ENCODE results near the gene CD247. TPM values are rescaled to one million over a fixed set of nuclear protein-coding genes. Genes with fewer than 3 reads are reported as not detected.
A peak's percentile ranks its signal among the peaks of the same experiment; 100 is the strongest.

Gene CD247
- total RNA-seq, 1 donor, result not detected

GRCh38 chr1:167460836-167461235 lies 57.5 kb downstream of the CD247 start:
- Histone ChIP-seq H3K79me2 (ENCODE audit: insufficient read depth, low read length) (no peaks in the 10 kb centered on the region), H4K20me1 (ENCODE audit: insufficient read depth, low read length) (no peaks in the 10 kb centered on the region), H3K4me2 (ENCODE audit: insufficient read depth, low read length) (no peak overlapping the region), H3K4me1 (ENCODE audit: insufficient read depth, low read length) (no peaks in the 10 kb centered on the region), H3K36me3 (ENCODE audit: insufficient read depth, low read length) (no peaks in the 10 kb centered on the region), H3K4me3 (ENCODE audit: insufficient read depth, low read length) (no peak overlapping the region), H2AFZ (ENCODE audit: low read length) (no peak overlapping the region), H3K9me3 (ENCODE audit: low read depth, low read length) (no peaks in the 10 kb centered on the region), H3K27ac (ENCODE audit: low read depth, low read length) (no peak overlapping the region), H3K27me3 (ENCODE audit: insufficient read depth, low read length) (peaks cover 11% of the 10 kb centered on the region)
- TF ChIP-seq, protein P1, sequence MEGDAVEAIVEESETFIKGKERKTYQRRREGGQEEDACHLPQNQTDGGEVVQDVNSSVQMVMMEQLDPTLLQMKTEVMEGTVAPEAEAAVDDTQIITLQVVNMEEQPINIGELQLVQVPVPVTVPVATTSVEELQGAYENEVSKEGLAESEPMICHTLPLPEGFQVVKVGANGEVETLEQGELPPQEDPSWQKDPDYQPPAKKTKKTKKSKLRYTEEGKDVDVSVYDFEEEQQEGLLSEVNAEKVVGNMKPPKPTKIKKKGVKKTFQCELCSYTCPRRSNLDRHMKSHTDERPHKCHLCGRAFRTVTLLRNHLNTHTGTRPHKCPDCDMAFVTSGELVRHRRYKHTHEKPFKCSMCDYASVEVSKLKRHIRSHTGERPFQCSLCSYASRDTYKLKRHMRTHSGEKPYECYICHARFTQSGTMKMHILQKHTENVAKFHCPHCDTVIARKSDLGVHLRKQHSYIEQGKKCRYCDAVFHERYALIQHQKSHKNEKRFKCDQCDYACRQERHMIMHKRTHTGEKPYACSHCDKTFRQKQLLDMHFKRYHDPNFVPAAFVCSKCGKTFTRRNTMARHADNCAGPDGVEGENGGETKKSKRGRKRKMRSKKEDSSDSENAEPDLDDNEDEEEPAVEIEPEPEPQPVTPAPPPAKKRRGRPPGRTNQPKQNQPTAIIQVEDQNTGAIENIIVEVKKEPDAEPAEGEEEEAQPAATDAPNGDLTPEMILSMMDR (IDR thresholded peaks at IDR 0.05; ENCODE audit: extremely low read depth, low read depth, low read length), result no peak
- DNase-seq (ENCODE audit: insufficient read length, low spot score, missing footprints), result no peak

DNA sequence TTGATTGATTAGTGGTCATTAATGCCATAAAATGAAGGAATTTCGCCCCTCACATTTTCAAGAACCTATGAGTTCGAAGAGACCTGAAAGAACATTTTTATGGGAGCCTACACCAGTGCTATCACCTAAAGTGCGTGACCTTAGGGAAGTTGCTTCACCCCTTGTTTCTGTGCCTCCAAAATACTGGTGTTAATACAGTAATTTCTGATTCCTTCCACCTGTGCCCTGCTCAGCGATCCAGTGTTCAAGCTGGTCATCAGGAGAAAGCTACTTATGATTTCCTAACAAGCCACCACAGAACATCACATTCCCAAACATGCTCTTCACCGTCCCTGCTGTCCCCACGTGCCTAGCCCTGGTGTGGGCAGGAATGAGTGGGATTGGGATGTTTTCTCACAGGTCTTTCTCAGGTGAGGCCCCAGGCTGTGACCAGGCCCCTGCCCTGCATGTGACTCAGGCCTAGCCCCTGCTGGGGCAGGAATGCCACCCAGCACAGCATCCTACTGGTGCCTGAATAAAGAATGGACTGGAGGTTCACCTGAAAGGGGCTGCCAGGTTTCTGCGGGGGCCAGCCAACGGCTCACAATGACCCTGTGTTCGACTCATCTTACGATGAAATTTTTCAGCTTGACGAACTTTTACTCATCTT lies 60.3 kb downstream of the CD247 start:
- Histone ChIP-seq H3K9me3 (ENCODE audit: low read depth, low read length) (no peaks in the 10 kb centered on the region), H3K27me3 (ENCODE audit: insufficient read depth, low read length) (no peaks in the 10 kb centered on the region), H3K36me3 (ENCODE audit: insufficient read depth, low read length) (no peaks in the 10 kb centered on the region), H4K20me1 (ENCODE audit: insufficient read depth, low read length) (no peaks in the 10 kb centered on the region), H3K4me2 (ENCODE audit: insufficient read depth, low read length) (no peak overlapping the region), H3K4me1 (ENCODE audit: insufficient read depth, low read length) (no peaks in the 10 kb centered on the region), H2AFZ (ENCODE audit: low read length) (no peak overlapping the region), H3K27ac (ENCODE audit: low read depth, low read length) (no peak overlapping the region), H3K79me2 (ENCODE audit: insufficient read depth, low read length) (no peaks in the 10 kb centered on the region), H3K4me3 (ENCODE audit: insufficient read depth, low read length) (no peak overlapping the region)
- TF ChIP-seq, protein P1 (IDR thresholded peaks at IDR 0.05; ENCODE audit: extremely low read depth, low read depth, low read length), result no peak
- DNase-seq (ENCODE audit: insufficient read length, low spot score, missing footprints), result no peak

DNA sequence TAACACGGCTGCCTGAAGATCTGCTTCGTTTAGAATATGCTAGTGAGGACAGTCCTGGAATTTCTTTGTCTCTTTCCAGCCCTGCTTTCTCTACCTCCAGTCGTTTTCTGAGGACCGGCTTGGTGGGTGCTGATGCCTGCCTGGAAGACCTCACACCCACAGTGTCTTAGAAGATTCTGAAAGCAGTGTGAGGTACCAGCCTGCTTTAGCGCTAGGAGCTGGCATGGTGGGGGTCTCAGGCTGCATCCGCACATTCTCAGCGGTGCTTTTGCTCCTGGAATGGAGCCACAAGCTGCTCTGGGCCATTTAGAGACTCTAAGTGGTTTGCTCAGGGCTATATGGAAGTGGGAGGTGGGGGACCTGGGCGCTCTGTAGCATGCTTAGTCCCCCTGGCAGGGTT lies 61.4 kb downstream of the CD247 start:
- DNase-seq (ENCODE audit: insufficient read length, low spot score, missing footprints), result no peak
- Histone ChIP-seq H3K36me3 (ENCODE audit: insufficient read depth, low read length) (no peaks in the 10 kb centered on the region), H3K27me3 (ENCODE audit: insufficient read depth, low read length) (no peaks in the 10 kb centered on the region), H3K27ac (ENCODE audit: low read depth, low read length) (no peak overlapping the region), H3K4me3 (ENCODE audit: insufficient read depth, low read length) (no peak overlapping the region), H2AFZ (ENCODE audit: low read length) (no peak overlapping the region), H3K4me2 (ENCODE audit: insufficient read depth, low read length) (no peak overlapping the region), H4K20me1 (ENCODE audit: insufficient read depth, low read length) (no peaks in the 10 kb centered on the region), H3K79me2 (ENCODE audit: insufficient read depth, low read length) (no peaks in the 10 kb centered on the region), H3K9me3 (ENCODE audit: low read depth, low read length) (no peaks in the 10 kb centered on the region), H3K4me1 (ENCODE audit: insufficient read depth, low read length) (no peaks in the 10 kb centered on the region)
- TF ChIP-seq, protein P1 (IDR thresholded peaks at IDR 0.05; ENCODE audit: extremely low read depth, low read depth, low read length), result no peak

- peak overlapping the region; percentile 91 for H3K4me2 ChIP-seq (ENCODE audit: insufficient read depth, low read length)
- TF ChIP-seq, protein P1 (IDR thresholded peaks at IDR 0.05; ENCODE audit: extremely low read depth, low read depth, low read length), result no peak
- no peaks in the 10 kb centered on the region for H3K9me3 ChIP-seq (ENCODE audit: low read depth, low read length)
- no peaks in the 10 kb centered on the region for H3K27me3 ChIP-seq (ENCODE audit: insufficient read depth, low read length)
- H3K27ac ChIP-seq (ENCODE audit: low read depth, low read length), result no peak overlapping the region
- H2AFZ ChIP-seq (ENCODE audit: low read length), result no peak overlapping the region
- no peaks in the 10 kb centered on the region for H3K79me2 ChIP-seq (ENCODE audit: insufficient read depth, low read length)
- no peak for DNase-seq (ENCODE audit: insufficient read length, low spot score, missing footprints)
- no peaks in the 10 kb centered on the region for H4K20me1 ChIP-seq (ENCODE audit: insufficient read depth, low read length)
- no peaks in the 10 kb centered on the region for H3K36me3 ChIP-seq (ENCODE audit: insufficient read depth, low read length)
- no peaks in the 10 kb centered on the region for H3K4me1 ChIP-seq (ENCODE audit: insufficient read depth, low read length)
- no peak overlapping the region for H3K4me3 ChIP-seq (ENCODE audit: insufficient read depth, low read length)
Observed at GRCh38 chr1:167456524-167456923, 61.8 kb downstream of the CD247 start.

Measured in osteoblast (primary cell).